ENCODE measurements around the gene AFP.

The AFP gene

DNA sequence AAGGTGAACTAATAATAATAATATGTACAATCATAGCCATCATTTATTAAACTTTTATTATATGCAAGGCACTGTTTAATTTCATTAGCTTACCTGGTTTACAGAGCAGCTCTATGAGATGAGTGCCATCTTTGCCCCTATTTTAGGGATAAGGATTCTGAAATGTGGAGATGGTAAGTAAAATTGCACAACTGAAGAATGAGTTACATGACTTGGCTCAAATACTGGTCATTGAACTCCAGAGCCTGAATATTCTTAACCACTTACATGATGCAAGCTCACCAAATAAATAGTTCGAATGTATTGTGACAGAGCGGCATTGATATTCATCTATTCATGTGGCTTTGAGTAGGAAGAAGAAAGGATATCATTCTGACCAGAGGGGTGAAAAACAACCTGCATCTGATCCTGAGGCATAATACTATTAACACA, 20.2 kb upstream of the AFP start:
- no peak for DNase-seq

DNA sequence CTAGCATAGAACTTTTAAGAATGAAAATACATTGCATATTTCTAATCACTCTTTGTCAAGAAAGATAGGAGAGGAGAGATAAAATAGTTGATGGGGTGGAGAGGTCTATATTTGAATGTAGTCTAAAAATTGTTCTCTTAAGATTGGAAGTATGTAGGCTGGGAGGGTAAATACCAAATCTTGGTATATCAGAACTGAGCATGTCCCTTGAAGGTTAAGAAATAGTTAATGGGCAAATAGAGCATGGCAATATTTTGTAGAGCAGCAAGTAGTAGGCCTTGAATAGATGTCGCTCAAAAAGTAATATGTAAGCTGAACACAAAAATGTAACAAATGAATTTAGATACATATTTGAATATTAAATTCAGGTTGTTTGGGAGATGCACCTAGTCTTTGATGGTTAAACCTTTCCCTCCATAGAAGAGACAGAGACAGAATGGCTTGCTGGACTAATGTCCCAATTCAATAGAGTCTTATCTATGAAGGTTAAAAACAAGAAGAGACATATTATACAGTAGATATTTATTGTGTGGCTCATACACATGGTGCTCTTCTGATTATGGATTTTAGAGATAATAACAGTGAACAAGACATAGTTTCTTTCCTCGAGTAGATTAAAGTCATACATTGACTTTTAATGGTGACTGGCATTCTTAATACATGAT, 19.5 kb upstream of the AFP start:
- no peak for DNase-seq

DNA sequence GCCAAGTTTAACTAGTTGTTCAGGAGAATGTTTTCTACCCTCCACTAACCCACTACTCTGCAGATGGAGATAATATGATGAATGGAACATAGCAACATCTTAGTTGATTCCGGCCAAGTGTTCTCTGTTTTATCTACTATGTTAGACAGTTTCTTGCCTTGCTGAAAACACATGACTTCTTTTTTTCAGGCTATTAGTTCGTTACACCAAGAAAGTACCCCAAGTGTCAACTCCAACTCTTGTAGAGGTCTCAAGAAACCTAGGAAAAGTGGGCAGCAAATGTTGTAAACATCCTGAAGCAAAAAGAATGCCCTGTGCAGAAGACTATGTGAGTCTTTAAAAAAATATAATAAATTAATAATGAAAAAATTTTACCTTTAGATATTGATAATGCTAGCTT, 18.7 kb upstream of the AFP start:
- no peak for DNase-seq

GRCh38 chr4:73417973-73418372, 18.0 kb upstream of the AFP start:
- no peak for DNase-seq

- no peak for DNase-seq
These were observed 17.3 kb upstream of the AFP start for GRCh38 chr4:73418677-73419076.

- no peak for DNase-seq
These were observed 16.6 kb upstream of the AFP start for GRCh38 chr4:73419106-73420038.

- DNase-seq: no peak
These were observed 15.4 kb upstream of the AFP start for GRCh38 chr4:73420615-73421014.

- no peak for DNase-seq
These were observed 14.1 kb upstream of the AFP start for GRCh38 chr4:73421708-73422457.

DNA sequence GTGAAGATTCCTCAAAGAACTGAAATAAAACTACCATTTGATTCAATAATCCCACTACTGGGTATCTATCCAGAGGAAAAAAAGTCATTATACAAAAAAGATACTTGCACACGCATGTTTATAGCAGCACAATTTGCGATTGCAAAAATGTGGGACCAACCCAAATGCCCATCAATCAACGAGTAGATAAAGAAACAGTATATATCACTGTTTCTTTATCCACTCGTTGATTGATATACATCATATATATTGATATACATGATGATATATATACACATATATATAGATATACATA, 13.6 kb upstream of the AFP start:
- DNase-seq: no peak

DNA sequence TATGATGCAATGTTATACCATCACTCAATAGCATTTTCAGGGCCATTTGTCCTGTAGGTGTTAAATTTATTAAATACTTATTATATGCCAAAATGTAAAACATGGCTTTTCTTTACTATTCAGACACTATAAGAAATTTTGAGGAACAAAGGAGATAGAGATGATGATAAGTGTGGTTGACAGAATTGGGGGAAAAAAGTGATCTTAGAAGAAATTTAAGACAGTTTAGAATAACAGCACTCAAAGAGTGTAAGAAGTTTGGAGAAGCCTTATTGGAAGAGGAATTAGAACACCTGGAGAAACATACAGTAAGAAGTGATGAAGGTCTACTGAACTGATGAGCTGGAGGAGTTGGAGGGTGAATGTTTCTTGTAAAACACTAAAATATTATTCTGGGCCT, 12.8 kb upstream of the AFP start:
- no peak for DNase-seq

- no peak for DNase-seq
These were observed 9.4 kb upstream of the AFP start for GRCh38 chr4:73426666-73427065.

GRCh38 chr4:73429118-73429517, 6.9 kb upstream of the AFP start:
- DNase-seq: no peak

- DNase-seq: no peak
These were observed 6.0 kb upstream of the AFP start for GRCh38 chr4:73429826-73430587.

DNA sequence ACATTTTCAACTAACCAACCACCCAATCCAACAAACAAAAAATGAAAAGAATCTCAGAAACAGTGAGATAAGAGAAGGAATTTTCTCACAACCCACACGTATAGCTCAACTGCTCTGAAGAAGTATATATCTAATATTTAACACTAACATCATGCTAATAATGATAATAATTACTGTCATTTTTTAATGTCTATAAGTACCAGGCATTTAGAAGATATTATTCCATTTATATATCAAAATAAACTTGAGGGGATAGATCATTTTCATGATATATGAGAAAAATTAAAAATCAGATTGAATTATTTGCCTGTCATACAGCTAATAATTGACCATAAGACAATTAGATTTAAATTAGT, 4.2 kb upstream of the AFP start:
- DNase-seq: no peak

- DNase-seq: no peak
These were observed 3.6 kb upstream of the AFP start for GRCh38 chr4:73432169-73433000.

- no peak for DNase-seq
These were observed 2.9 kb upstream of the AFP start for GRCh38 chr4:73433140-73433539.

DNA sequence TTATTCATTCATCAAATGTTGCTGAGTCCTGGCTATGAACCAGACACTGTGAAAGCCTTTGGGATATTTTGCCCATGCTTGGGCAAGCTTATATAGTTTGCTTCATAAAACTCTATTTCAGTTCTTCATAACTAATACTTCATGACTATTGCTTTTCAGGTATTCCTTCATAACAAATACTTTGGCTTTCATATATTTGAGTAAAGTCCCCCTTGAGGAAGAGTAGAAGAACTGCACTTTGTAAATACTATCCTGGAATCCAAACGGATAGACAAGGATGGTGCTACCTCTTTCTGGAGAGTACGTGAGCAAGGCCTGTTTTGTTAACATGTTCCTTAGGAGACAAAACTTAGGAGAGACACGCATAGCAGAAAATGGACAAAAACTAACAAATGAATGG, 1.7 kb upstream of the AFP start:
- DNase-seq: no peak

DNA sequence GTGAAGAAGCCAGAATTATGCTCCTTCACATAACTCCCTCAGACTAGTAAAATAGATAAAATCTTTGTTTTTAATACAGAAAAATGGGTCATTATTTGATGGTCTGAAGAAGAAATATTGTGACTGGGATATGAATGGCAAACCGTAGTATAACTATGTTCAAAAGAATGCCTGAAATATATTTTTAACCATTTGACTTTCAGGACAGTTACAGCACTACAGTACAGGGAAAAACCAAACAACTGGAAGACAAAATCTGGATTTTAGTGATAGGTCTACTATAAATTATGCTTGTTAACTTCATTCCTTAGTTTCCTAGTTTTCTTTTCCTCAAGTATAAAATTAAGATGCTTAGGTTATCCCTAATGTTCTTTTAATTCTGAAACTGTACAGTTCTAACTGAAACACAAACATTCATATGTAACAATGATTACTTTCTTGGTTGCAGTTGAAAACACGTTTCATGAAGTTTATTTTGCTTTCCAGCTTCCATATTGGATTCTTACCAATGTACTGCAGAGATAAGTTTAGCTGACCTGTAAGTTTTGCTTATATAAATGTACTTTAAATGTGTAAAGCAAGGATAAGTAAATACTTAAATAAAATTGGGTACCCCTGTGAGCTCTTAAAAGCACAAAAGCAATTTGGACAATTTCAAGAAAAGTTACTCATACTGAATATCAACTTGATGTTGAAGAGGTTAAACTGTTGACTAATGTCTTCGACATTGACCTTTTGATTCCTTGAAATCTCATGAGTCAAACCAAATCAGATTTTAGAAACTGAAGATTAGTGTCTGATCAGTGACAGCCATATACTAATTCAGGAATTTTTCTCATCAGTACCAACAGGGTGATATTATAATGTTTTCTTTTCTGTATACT, 895 bp downstream of the AFP start:
- DNase-seq: no peak

DNA sequence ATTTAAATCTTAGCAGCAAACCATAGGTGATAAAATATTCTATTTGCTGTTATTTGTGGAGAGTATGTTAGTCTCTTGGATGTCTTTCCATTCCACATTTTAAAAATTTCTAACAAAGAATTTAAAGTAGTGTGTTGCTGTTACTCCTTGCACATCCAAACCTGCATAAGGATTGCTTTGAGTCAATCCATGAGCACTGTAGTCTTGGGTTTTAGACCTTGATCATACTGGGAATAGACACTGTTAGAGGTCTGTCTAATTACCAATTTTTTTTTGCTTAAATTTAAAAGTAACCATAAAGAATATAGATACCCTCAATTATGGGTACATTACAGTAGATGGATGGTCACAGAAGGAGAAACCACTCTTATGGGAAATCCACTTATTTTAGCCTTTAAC, 1.5 kb downstream of the AFP start:
- DNase-seq: no peak

DNA sequence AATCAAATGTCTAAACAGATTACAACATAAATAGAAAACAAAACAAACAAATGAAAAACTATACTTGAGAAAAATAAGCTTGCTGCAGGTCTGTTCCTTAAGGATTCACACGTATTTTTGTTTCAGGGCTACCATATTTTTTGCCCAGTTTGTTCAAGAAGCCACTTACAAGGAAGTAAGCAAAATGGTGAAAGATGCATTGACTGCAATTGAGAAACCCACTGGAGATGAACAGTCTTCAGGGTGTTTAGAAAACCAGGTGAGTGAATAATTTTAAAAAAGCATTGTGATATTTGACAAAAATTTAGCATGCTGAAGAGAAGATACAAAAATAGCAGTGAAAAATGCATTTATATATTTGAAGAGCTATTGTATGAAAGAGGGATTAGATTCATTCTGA, 2.0 kb downstream of the AFP start:
- no peak for DNase-seq

DNA sequence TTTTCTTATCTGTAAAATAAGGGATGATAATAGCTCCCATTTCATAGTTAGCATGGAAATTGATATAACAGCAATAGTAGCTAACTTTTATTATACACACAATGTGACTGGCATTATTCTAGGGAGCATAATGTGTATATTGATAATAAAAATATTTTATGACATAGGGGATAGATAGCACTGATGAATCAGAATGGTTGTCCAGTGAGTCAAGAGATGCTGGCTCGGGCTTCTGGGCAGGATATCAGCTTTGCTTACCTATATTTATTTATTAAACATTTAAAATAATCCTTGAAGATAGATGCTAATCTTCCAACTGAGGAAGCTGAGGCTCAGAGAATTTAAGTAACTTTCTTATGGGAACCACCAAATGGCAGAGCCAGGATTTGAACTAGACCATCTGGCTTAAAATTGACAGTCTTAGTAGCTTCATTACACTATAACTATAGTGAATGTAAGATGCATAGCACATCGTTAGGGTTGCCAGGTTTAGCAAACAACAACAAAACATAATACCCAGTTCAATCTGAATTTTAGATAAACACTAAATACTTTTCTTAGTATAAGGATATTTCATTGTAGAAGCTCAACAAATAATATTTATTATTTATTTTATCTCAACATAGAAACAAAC, 2.7 kb downstream of the AFP start:
- no peak for DNase-seq

All from stimulated activated naive CD4-positive, alpha-beta T cell treated with Interleukin-2 at 50 U/mL for 16 hours (primary cell).